Pancreas (tissue), 10 donors: ENCODE measurements around the gene CLEC4M. TPM values are rescaled to one million over a fixed set of nuclear protein-coding genes. Genes with fewer than 3 reads are reported as not detected.

Experiments
- ATAC-seq, 4 donors: fragments of 200-7000 bp; cut with Tn5 transposase; one replicate each; pipeline versions ENCODE4 v1.8.0 to v1.9.1; 2020; ENCODE audit warnings: mild to moderate bottlenecking in 4 of 4, moderate library complexity in 4 of 4
- DNase-seq, 6 donors: peaks; one replicate each; pipeline ENCODE4 v3.0.0-alpha.2; 2020
- FAIRE-seq: peaks from 2 replicates; lab custom pipeline; 2012; peaks lifted over from hg19 to GRCh38; lab: Jason Lieb, UNC
- H3K27ac ChIP-seq, 4 donors: fragments of 200-600 bp; sonication (generic); 1 replicate in 3 of 4; 2 replicates in 1 of 4; pipeline versions ENCODE4 v1.5.0 to v1.8.0; 2020
- H3K27me3 ChIP-seq, 4 donors: fragments of 200-600 bp; one replicate each; pipeline ENCODE4 v1.8.0; 2021
- H3K36me3 ChIP-seq, 3 donors: fragments of 200-600 bp; sonication (generic) in 1 of 3; one replicate each; pipeline versions ENCODE4 v1.5.0 to v1.8.0; 2020 to 2021
- H3K4me1 ChIP-seq, 3 donors: fragments of 200-600 bp; one replicate each; pipeline ENCODE4 v1.8.0; 2021
- H3K4me3 ChIP-seq, 4 donors: fragments of 200-600 bp; sonication (generic) in 2 of 4; one replicate each; pipeline versions ENCODE4 v1.5.0 to v1.8.0; 2020 to 2021
- H3K9me3 ChIP-seq, 4 donors: fragments of 200-600 bp; one replicate each; pipeline ENCODE4 v1.8.0; 2021
- WGBS, 2 donors: extraction: QIAGEN DNeasy Blood & Tissue Kit; methylation state at CpG; one replicate each; pipeline ENCODE4 v1.1.7; 2013; 5-methylcytosine and 5-hydroxymethylcytosine counted together
- intact Hi-C, 3 donors: fragments of 100-400 bp; cut with DNase I; formaldehyde crosslinking; loops; one replicate each; pipeline versions ENCODE4 v1.11.1 to v1.14.2; 2022
- polyA plus RNA-seq, 2 donors: library from polyadenylated mRNA; stranded (reverse); fragments of 200-250 nt; gene quantifications; one replicate each; pipeline ENCODE4 v1.2.3, GENCODE V29; 2013
- total RNA-seq, 6 donors: library from RNA; stranded (reverse); fragmentation: NEBNext Ultra II Directional in 4 of 6; extraction: Animal tissue kit (Norgen Biotek cat#: 25700) in 4 of 6; gene quantifications; one replicate each; pipeline versions ENCODE4 v1.2.1 to v1.2.4, GENCODE V29; 2021 to 2023
- TF ChIP-seq, protein P1 (sequence below), 4 donors: fragments of 200-600 bp; sonication (generic) in 3 of 4; IDR thresholded peaks; one replicate each; pipeline versions ENCODE4 v1.5.0 to v1.8.0; 2021; ENCODE audit warnings: antibody characterized with exemption in 4 of 4
- donor health status: healthy with polysubstance abuse.
- donor health status: DM: no; HTN: no; CAD: no; lungs with moderate emphysema.
- donor health status: DM: no; HTN: no; CAD: no.
- donor health status: control.
- donor health status: control.
- donor health status: Bipolar disorder and iron deficiency.
- donor health status: DM: yes; HTN: yes; CAD: no.
- donor health status: DM: no; HTN: no; CAD: no.
- donor health status: DM: no; HTN: no; CAD: no.
- donor health status: DM: yes; HTN: yes; CAD: no.

The CLEC4M gene
- total and polyA plus RNA-seq, 8 donors: not detected

DNA sequence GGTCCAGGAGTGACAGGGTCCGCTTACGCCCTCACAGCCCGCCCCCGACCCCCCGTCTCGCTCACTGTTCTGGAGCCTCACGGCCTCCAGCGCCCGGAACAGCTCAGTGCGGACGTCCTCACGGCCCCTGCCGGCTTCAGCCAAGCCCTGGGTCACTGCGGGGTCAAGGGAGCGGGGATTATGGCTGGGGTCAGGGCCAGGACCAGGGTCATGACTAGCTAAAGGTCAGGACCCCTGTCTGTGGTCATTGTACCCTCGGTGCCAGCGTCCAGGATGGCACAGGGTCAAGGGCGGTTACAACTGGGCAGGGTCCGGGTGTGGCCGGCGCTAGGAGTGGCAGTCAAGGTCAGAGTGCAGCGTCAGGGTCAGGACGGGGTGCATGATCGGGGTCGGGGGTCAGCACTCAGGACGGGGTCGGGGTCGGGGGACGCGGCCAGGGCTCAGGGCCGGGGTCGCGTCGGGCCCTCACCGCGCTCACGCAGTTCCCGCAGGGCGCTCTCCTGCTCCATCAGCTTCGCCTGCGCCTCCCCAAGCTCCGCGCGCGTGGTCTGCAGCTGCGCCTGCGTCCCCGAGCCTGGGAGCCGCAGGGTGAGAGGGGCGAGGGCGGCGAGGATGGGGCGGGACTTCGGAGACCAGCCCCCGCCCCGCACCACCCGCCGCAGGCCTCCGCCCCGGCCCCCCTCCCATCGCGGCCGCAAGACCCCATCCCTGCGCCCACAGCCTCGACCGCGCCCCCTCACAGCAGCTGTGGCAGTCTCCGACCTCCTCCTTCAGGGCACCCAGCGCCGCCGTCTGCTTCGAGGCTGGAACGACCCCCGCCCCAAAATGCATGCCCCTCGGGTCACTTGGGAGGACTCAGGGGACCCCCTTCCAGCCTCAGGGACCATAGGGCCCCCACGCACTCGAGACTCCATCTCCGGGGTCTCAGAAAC lies 32.5 kb upstream of the CLEC4M start:
- Histone ChIP-seq H3K9me3 (no peaks in the 10 kb centered on the region), H3K4me1 (no peaks in the 10 kb centered on the region), H3K36me3 (no peaks in the 10 kb centered on the region), H3K27ac (no peak overlapping the region), H3K27me3 (peaks cover 0 to 18% (median 2%) of the 10 kb centered on the region in 4 donors), H3K4me3 (no peak overlapping the region)
- no peak for ATAC-seq
- WGBS, 2 donors: 4% methylated on average over 56 to 78 of the region's 78 CpGs
- FAIRE-seq: no peak
- TF ChIP-seq, protein P1, sequence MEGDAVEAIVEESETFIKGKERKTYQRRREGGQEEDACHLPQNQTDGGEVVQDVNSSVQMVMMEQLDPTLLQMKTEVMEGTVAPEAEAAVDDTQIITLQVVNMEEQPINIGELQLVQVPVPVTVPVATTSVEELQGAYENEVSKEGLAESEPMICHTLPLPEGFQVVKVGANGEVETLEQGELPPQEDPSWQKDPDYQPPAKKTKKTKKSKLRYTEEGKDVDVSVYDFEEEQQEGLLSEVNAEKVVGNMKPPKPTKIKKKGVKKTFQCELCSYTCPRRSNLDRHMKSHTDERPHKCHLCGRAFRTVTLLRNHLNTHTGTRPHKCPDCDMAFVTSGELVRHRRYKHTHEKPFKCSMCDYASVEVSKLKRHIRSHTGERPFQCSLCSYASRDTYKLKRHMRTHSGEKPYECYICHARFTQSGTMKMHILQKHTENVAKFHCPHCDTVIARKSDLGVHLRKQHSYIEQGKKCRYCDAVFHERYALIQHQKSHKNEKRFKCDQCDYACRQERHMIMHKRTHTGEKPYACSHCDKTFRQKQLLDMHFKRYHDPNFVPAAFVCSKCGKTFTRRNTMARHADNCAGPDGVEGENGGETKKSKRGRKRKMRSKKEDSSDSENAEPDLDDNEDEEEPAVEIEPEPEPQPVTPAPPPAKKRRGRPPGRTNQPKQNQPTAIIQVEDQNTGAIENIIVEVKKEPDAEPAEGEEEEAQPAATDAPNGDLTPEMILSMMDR (IDR thresholded peaks at IDR 0.05): no peak
- intact Hi-C loops: loop anchor here in 1 of 3 donors (5.0 kb wide), 1 partner anchor 202 kb away; no protein-coding TSS in a partner anchor
- peak in 1 of 6 donors; percentile 45 for DNase-seq

DNA sequence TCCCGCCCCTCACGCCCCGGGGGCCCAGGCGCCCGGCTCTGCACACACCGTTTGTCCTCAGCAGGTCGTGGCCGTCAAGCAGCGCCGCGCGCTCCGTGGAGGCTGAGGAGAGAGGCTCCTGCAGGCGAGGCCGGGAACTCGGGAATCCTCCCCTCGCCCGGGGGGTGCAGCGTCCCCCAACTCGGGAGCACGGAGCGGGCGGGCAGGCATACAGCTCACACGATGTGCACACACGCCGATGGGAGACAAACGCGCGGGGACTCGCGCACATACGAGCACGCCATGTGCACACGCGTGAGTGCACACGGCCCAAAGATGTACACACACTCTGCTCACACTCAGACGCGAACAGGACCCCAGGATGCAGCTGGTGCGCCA lies 31.8 kb upstream of the CLEC4M start:
- peaks cover 0 to 18% (median 2%) of the 10 kb centered on the region in 4 donors for H3K27me3 ChIP-seq
- DNase-seq (no peak), FAIRE-seq (no peak)

DNA sequence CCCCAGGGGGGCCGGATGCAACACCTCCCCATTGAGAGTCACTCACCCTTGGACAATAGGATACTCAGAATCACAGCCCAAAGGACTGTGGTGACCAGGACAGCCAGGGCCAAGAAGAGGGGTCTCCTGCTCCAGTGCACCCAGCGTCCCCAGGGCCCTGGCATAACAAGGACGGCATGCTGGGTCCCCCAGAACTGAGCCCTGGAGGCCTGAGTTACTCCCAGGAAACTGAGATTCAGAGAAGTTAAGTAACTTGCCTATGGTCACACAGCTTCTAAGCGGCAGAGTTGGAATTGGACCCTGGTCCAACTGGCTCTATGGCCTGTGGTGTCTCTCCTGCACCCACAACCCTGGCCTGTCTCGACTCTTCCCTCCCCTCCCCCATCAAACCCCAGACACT lies 31.4 kb upstream of the CLEC4M start:
- intact Hi-C loops: loop anchor here in 1 of 3 donors (5.0 kb wide), 1 partner anchor 201 kb away; no protein-coding TSS in a partner anchor
- Histone ChIP-seq H3K27ac (no peak overlapping the region), H3K36me3 (no peaks in the 10 kb centered on the region), H3K4me1 (no peaks in the 10 kb centered on the region), H3K4me3 (no peak overlapping the region), H3K27me3 (peaks cover 0 to 18% (median 2%) of the 10 kb centered on the region in 4 donors), H3K9me3 (no peaks in the 10 kb centered on the region)
- no peak for ATAC-seq
- no peak for FAIRE-seq
- no peak for DNase-seq
- WGBS, 2 donors: 51 to 61% methylated on average over 5 of the region's 5 CpGs
- TF ChIP-seq, protein P1 (IDR thresholded peaks at IDR 0.05): no peak

More for the DNA sequence above, 31.8 kb upstream of the CLEC4M start:
- intact Hi-C loops: loop anchor here in 1 of 3 donors (5.0 kb wide), 1 partner anchor 201 kb away; no protein-coding TSS in a partner anchor
- no peak for ATAC-seq
- 48 to 55% methylated on average over 36 to 39 of the region's 39 CpGs for WGBS, 2 donors
- Histone ChIP-seq H3K4me3 (no peak overlapping the region), H3K36me3 (no peaks in the 10 kb centered on the region), H3K4me1 (no peaks in the 10 kb centered on the region), H3K27ac (no peak overlapping the region), H3K9me3 (no peaks in the 10 kb centered on the region)
- TF ChIP-seq, protein P1 (IDR thresholded peaks at IDR 0.05): no peak

DNA sequence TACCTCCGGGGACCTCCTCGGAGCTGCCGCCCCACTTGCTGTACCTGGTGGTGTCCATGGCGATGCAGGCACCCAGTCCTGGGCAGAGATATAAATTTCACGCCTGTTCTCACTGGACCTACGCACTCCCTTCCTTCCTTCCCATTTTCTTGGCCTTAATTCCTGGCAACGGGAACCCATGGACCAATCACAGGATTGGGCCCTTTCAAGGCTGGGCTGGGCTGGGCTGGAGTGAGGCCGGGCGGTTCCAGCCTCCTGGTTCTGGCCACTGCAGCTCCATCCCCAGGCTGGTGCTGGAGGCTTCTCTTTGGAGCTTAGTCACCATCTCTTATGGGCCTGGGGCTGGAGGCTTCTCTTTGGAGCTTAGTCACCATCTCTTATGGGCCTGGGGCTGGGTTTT lies 31.0 kb upstream of the CLEC4M start, which contains the start of gene CLEC4G:
Gene CLEC4G (minus strand): TSS at position 66 of the 400 bp plus-strand sequence. CDS start 8 bp downstream, at position 58.
- no peak within 1 kb of the TSS for H3K4me3 ChIP-seq
- no peak for FAIRE-seq
- WGBS, 2 donors: 50 to 51% methylated on average over 9 of the region's 9 CpGs

More for the DNA sequence above, 31.0 kb upstream of the CLEC4M start, which contains the start of gene CLEC4G:
- H3K9me3 ChIP-seq: no peaks in the 10 kb centered on the region
- H3K4me1 ChIP-seq: no peaks in the 10 kb centered on the region
- peaks cover 0 to 18% (median 2%) of the 10 kb centered on the region in 4 donors for H3K27me3 ChIP-seq
- no peak within 1 kb of the TSS for H3K27ac ChIP-seq
- no peak for ATAC-seq
- DNase-seq: no peak
- intact Hi-C loops: loop anchor here in 1 of 3 donors (5.0 kb wide), 1 partner anchor 200 kb away; no protein-coding TSS in a partner anchor
- H3K36me3 ChIP-seq: no peaks in the 10 kb centered on the region
- TF ChIP-seq, protein P1 (IDR thresholded peaks at IDR 0.05): no peak
